Measurements from ENCODE around the gene MYOM3. TPM values are rescaled to one million over a fixed set of nuclear protein-coding genes. Genes with fewer than 3 reads are reported as not detected.
"Not testable (repeated sequence)": the region's sequence is repeated elsewhere in the genome, so short reads cannot be mapped to it uniquely, and the experiment has no call there.

Gene MYOM3
- total RNA-seq, 1 donor from 2014 or later, result 1.2 TPM

DNA sequence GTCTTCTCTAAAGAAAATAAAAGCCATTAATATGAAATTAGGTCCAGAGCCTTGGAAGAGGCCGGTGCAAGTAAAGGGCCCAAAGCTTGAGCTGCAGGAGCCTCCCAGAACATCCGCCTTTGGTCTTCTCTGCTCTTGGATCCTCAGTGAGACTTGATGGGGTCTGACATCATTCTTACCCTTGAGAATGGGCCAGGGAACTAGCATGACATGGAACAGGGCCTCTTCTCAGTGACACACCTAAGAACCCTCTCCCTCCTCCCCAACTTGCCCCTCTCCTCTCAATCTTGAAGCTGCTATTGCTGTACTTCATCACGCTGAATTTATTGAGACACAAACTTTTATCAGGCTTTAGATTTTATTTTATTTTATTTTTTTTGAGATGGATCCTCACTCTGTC, 91.5 kb downstream of the MYOM3 start:
- peaks cover 30 to 71% of the 10 kb centered on the region in 2 donors for H3K4me1 ChIP-seq

DNA sequence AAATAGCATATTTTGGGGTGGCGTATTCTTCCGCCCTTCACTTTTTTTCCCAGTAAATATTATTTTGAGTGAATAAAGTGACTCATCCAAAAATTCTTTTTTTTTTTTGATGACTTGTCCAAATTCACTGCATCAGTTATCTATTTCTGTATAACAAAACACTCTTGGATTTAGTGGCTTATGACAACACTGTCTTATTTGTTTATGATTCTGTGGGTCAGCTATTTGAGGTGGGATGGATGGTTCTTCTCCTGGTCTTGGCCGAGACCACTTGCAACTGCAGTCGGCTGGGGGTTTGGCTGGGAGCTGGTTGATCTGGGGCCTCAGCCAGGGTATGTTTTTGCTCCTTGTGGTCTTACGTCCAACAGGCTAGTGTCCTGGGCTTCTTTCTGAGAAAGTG, 91.9 kb downstream of the MYOM3 start:
- peak overlapping the region in 1 of 2 donors; percentile 34 for H3K4me3 ChIP-seq
- no peaks in the 10 kb centered on the region for H3K9me3 ChIP-seq

More for the DNA sequence above, 91.5 kb downstream of the MYOM3 start:
- Histone ChIP-seq H3K27ac (peak overlapping the region; percentile 89 to 91), H3K36me3 (no peaks in the 10 kb centered on the region), H3K9me3 (no peaks in the 10 kb centered on the region), H3K27me3 (no peaks in the 10 kb centered on the region), H3K4me3 (no peak overlapping the region)
- DNase-seq (ENCODE audit: low spot score in 2 of 2), result no peak
- intact Hi-C loops (cut with DNase I), result loop anchor here (2.0 to 10.0 kb wide), 3 partner anchors 62 to 246 kb away; partner anchors contain the start of genes FUCA1, PITHD1 and PNRC2
- TF ChIP-seq, protein P1, sequence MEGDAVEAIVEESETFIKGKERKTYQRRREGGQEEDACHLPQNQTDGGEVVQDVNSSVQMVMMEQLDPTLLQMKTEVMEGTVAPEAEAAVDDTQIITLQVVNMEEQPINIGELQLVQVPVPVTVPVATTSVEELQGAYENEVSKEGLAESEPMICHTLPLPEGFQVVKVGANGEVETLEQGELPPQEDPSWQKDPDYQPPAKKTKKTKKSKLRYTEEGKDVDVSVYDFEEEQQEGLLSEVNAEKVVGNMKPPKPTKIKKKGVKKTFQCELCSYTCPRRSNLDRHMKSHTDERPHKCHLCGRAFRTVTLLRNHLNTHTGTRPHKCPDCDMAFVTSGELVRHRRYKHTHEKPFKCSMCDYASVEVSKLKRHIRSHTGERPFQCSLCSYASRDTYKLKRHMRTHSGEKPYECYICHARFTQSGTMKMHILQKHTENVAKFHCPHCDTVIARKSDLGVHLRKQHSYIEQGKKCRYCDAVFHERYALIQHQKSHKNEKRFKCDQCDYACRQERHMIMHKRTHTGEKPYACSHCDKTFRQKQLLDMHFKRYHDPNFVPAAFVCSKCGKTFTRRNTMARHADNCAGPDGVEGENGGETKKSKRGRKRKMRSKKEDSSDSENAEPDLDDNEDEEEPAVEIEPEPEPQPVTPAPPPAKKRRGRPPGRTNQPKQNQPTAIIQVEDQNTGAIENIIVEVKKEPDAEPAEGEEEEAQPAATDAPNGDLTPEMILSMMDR (IDR thresholded peaks at IDR 0.05), result no peak

DNA sequence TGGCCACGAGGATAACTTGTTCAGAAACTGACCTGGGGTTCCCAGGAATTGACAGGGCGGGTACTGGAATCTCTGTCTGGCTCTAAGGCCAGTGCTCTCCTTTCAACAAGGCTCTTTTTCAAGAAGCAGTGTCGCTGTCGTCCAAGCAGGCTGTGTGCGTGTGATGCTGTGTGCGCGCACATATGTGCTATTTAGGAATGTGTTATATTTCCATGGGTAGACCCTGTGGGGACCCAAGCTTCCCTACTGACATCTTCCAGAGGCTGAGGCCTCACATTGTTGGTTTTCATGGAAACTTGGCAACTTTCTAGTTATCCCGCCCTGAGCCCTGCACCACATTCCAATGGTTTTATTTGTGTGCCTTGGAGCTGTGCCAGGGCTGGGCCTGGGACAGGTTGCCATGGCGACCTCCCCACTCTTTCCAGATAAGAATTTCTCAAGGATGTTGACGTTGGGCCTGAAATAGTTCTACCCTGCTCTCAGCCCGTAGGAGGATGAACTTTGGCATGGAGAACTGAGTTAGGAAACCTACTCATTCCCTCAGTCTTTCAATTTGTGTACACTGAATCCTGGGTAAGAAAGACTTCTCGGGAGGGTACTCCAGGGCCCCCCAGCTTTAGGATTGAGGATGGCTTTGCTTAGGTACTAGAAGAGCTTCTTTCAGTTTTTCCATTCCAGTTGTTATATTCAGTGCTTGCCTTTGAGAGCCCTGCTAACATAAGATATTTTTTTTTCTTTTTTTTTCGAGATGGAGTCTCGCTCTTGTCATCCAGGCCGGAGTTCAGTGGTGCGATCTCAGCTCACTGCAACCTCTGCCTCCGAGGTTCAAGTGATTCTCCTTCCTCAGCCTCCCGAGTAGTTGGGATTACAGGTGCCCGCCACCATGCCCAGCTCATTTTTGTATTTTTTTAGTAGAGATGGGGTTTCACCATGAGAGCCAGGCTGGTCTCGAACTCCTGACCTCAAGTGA, 93.0 kb downstream of the MYOM3 start:
- H3K9me3 ChIP-seq, result no peaks in the 10 kb centered on the region
- intact Hi-C loops (cut with DNase I), result loop anchor here (1.0 to 10.0 kb wide), 2 partner anchors 16 to 454 kb away; no protein-coding TSS in a partner anchor
- peak overlapping the region in 1 of 2 donors; percentile 34 for H3K4me3 ChIP-seq

More for the DNA sequence above, 91.9 kb downstream of the MYOM3 start:
- no peaks in the 10 kb centered on the region for H3K27me3 ChIP-seq
- intact Hi-C loops (cut with DNase I), result loop anchor here (2.0 to 10.0 kb wide), 3 partner anchors 61 to 245 kb away; partner anchors contain the start of genes FUCA1, PITHD1 and PNRC2
- H3K27ac ChIP-seq, result peak overlapping the region; percentile 89 to 91
- TF ChIP-seq, protein P1 (IDR thresholded peaks at IDR 0.05), result no peak
- peaks cover 30 to 76% of the 10 kb centered on the region in 2 donors for H3K4me1 ChIP-seq
- no peaks in the 10 kb centered on the region for H3K36me3 ChIP-seq
- DNase-seq (ENCODE audit: low spot score in 2 of 2), result peak in 1 of 2 donors; percentile 78

DNA sequence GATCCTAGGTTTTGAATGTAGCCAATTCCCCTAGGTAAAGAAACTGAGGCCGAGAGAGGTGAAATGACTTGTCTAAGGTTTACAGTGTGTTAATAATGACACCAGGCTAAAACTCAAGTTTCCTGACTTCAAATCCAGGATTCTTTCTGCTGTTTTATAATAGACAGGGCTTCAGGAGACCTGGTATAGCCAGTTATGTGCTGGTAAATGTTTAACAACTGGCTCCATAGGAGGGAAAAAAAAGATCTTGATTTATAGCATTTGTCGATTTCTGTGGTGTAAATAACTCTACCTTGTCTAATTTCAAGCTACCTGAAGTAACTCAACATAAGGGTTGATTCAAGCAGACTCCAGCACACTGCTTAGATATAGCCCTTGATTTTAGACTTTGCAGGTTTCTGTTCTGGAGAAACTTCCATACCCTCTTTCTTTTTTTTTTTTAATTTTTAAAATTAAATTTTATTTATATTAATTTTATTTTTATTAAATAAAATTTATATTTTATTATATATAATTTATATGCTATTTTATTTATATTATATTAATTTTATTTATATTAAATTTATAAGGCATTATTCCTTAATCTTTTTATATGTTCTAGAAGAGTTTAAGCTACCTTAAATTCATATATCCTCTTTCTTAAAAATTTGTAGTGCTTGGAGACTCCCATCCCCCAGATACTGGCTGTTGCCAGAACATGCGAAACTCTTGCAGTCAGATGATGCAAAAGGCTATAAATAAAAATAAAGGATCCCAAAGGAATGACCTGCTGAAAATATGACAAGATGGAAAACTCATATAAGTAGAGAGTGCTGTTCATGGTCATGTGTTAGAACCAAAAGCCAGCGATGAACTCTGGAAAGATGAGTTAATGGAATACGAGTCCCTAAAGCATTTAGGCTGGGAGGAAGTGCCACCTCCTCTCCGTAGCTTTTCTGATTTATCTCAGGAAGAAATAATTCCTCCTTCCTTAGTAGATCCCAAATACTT, 96.4 kb downstream of the MYOM3 start:
- DNase-seq (ENCODE audit: low spot score in 2 of 2), result peak in 1 of 2 donors; percentile 68
- peak overlapping the region; percentile 85 to 91 for H3K27ac ChIP-seq
- H3K9me3 ChIP-seq, result no peaks in the 10 kb centered on the region
- peaks cover 17 to 60% of the 10 kb centered on the region in 2 donors for H3K4me1 ChIP-seq
- H3K27me3 ChIP-seq, result no peaks in the 10 kb centered on the region
- no peaks in the 10 kb centered on the region for H3K36me3 ChIP-seq
- no peak overlapping the region for H3K4me3 ChIP-seq
- TF ChIP-seq, protein P1 (IDR thresholded peaks at IDR 0.05), result no peak
- intact Hi-C loops (cut with DNase I), result loop anchor here (10.0 kb wide), 1 partner anchor 451 kb away; no protein-coding TSS in a partner anchor

More for the DNA sequence above, 93.0 kb downstream of the MYOM3 start:
- Histone ChIP-seq H3K27ac (peak overlapping the region; percentile 89 to 91), H3K4me1 (peaks cover 30 to 80% of the 10 kb centered on the region in 2 donors), H3K36me3 (no peaks in the 10 kb centered on the region), H3K27me3 (no peaks in the 10 kb centered on the region)
- TF ChIP-seq, protein P1 (IDR thresholded peaks at IDR 0.05), result no peak
- peak; percentile 83 to 99 for DNase-seq (ENCODE audit: low spot score in 2 of 2)

DNA sequence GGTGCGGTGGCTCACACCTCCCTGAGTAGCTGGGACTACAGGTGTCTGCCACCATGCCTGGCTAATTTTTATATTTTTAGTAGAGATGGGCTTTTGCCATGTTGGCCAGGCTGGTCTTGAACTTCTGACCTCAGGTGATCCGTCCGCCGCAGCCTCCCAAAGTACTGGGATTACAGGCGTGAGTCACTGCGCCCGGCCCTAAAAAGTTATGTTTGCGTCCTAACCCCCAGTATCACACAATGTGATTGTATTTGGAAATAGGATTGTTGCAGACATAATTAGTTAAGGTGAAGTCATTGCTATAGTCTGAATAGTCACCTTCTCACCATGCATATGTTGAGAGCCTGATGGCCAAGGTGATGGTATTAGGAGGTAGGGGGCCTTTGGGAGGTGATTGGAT, 99.1 kb downstream of the MYOM3 start:
- not testable (repeated sequence) for DNase-seq (ENCODE audit: low spot score in 2 of 2); H3K36me3 ChIP-seq; H3K9me3 ChIP-seq; H3K4me3 ChIP-seq; H3K27me3 ChIP-seq
- Histone ChIP-seq H3K27ac (peak overlapping the region in 1 of 2 donors; percentile 85), H3K4me1 (peaks cover 8 to 58% of the 10 kb centered on the region in 2 donors)
- intact Hi-C loops (cut with DNase I), result loop anchor here (10.0 kb wide), 1 partner anchor 448 kb away; no protein-coding TSS in a partner anchor

All from ascending aorta (tissue), 2 donors.